ENCODE data around the gene ZNF84.

Gene ZNF84

GRCh38 chr12:133107121-133107520, 69.8 kb downstream of the ZNF84 start:
- DNase-seq (ENCODE audit: low read depth in 2 of 2) = no peak
- TF ChIP-seq CTCF (IDR thresholded peaks at IDR 0.05; ENCODE audit: low read depth, low read length) = no peak
- no peak overlapping the region for H3K4me3 ChIP-seq (replicated peaks in 1 of 2; ENCODE audit: low read depth in 2 of 2, low read length in 2 of 2)

GRCh38 chr12:133108150-133108549, 70.8 kb downstream of the ZNF84 start:
- TF ChIP-seq CTCF (IDR thresholded peaks at IDR 0.05; ENCODE audit: low read depth, low read length) = no peak
- no peak overlapping the region for H3K4me3 ChIP-seq (replicated peaks in 1 of 2; ENCODE audit: low read depth in 2 of 2, low read length in 2 of 2)
- DNase-seq (ENCODE audit: low read depth in 2 of 2) = no peak

Measured in cardiac fibroblast (primary cell).